OCI-LY3 (cell line): Measurements from ENCODE around the gene UNC13B.

ENCODE experiments used
- H2AFZ ChIP-seq: fragments of 200-600, 300-600 bp; shearing (Covaris generic); 2 replicates; pipeline ENCODE4 v1.6.0; 2014; ENCODE audit warnings: antibody characterized with exemption, low read depth, low read length
- H3K27ac ChIP-seq: fragments of 200-600, 300-600 bp; sonication (generic); 2 replicates; pipeline ENCODE4 v1.5.1; 2014; ENCODE audit warnings: mild to moderate bottlenecking, low read length, moderate library complexity, mixed read lengths
- H3K27me3 ChIP-seq: fragments of 200-600, 300-600 bp; sonication (generic); 2 replicates; pipeline ENCODE4 v1.6.1; 2014; ENCODE audit warnings: low read depth, low read length, mixed read lengths
- H3K36me3 ChIP-seq: fragments of 200-600, 300-600 bp; sonication (generic); replicated peaks from 2 replicates; pipeline ENCODE3; 2014; ENCODE audit warnings: low read depth, low read length, mixed read lengths
- H3K4me1 ChIP-seq: fragments of 300-600, 200-600 bp; sonication (generic); 2 replicates; pipeline ENCODE4 v1.6.1; 2014; ENCODE audit warnings: low read length, mixed read lengths
- H3K4me2 ChIP-seq: fragments of 200-600, 300-600 bp; sonication (generic); 2 replicates; pipeline ENCODE4 v1.6.1; 2014; ENCODE audit warnings: low read length, mixed read lengths
- H3K4me3 ChIP-seq: fragments of 300-600, 200-600 bp; sonication (generic); 2 replicates; pipeline ENCODE4 v1.5.1; 2014; ENCODE audit warnings: antibody characterized with exemption, mild to moderate bottlenecking, low read length, moderate library complexity
- H3K79me2 ChIP-seq: fragments of 300-600, 200-600 bp; shearing (Covaris generic); 2 replicates; pipeline ENCODE4 v1.6.1; 2014; ENCODE audit warnings: mild to moderate bottlenecking, low read length, mixed read lengths
- H3K9ac ChIP-seq: fragments of 300-600, 200-600 bp; shearing (Covaris generic); 2 replicates; pipeline ENCODE4 v1.6.0; 2014; ENCODE audit warnings: mild to moderate bottlenecking, low read length, moderate library complexity
- H3K9me3 ChIP-seq: fragments of 200-600, 300-600 bp; shearing (Covaris generic); 2 replicates; pipeline ENCODE4 v1.6.1; 2014; ENCODE audit warnings: low read length, mixed read lengths; ENCODE audit not compliant: insufficient read depth
- H4K20me1 ChIP-seq: fragments of 200-600, 300-600 bp; sonication (generic); 2 replicates; pipeline ENCODE4 v1.6.1; 2016; ENCODE audit warnings: low read length, mixed read lengths; ENCODE audit not compliant: insufficient read depth
- CTCF ChIP-seq: fragments of 200-600, 300-600 bp; sonication (generic); IDR thresholded peaks from 2 replicates; pipeline ENCODE4 v1.5.1; 2014; ENCODE audit warnings: antibody characterized with exemption, low read length, low read depth
- EZH2phosphoT487 ChIP-seq: fragments of 200-600 bp; shearing (Covaris generic); IDR thresholded peaks from 2 replicates; pipeline ENCODE4 v1.6.1; 2018; ENCODE audit warnings: antibody characterized with exemption, mixed run types, low read depth

Gene UNC13B

GRCh38 chr9:35190203-35190602 is 28.4 kb downstream of the UNC13B start:
- TF ChIP-seq EZH2phosphoT487 (no peak), CTCF (no peak)
- Histone ChIP-seq H3K36me3 (no peaks in the 10 kb centered on the region), H3K27me3 (no peaks in the 10 kb centered on the region), H3K4me1 (peaks cover 43% of the 10 kb centered on the region), H3K9ac (no peak overlapping the region), H3K27ac (no peak overlapping the region), H4K20me1 (no peaks in the 10 kb centered on the region), H3K9me3 (peaks cover 2% of the 10 kb centered on the region; the same call in 1 of the 2 replicates), H3K4me2 (no peak overlapping the region), H3K79me2 (no peaks in the 10 kb centered on the region), H2AFZ (no peak overlapping the region), H3K4me3 (no peak overlapping the region)

DNA sequence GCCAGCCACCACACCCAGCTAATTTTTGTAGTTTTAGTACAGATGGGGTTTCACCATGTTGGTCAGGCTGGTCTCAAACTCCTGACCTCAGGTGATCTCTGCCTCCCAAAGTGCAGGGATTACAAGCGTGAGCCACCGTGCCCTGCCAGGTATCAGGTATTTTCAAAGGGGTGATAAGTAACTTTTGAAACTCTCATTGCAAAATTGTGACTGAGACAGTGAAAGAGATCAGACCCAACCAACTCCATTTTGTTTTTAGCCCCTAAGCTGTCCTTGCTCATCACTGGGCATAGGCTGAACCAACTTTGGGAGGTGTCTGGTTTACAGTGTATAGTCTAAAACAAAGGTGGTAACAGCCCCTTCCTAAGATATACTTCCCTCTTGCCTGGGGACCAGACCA is 29.3 kb downstream of the UNC13B start:
- peak overlapping the region; percentile 97 for H3K27ac ChIP-seq
- H4K20me1 ChIP-seq = no peaks in the 10 kb centered on the region
- no peaks in the 10 kb centered on the region for H3K27me3 ChIP-seq
- H3K9ac ChIP-seq = no peak overlapping the region
- no peak overlapping the region for H2AFZ ChIP-seq
- no peaks in the 10 kb centered on the region for H3K79me2 ChIP-seq
- H3K36me3 ChIP-seq = no peaks in the 10 kb centered on the region
- H3K9me3 ChIP-seq = no peaks in the 10 kb centered on the region
- H3K4me2 ChIP-seq = 0 out of 2 replicates have a peak overlapping the region, but pooled peaks have one; percentile 5
- no peak for TF ChIP-seq CTCF
- no peak for TF ChIP-seq EZH2phosphoT487
- peaks cover 43% of the 10 kb centered on the region for H3K4me1 ChIP-seq
- H3K4me3 ChIP-seq = no peak overlapping the region

- peaks cover 43% of the 10 kb centered on the region for H3K4me1 ChIP-seq
- no peaks in the 10 kb centered on the region for H3K36me3 ChIP-seq
- H2AFZ ChIP-seq = peak overlapping the region; percentile 42
- H3K79me2 ChIP-seq = no peaks in the 10 kb centered on the region
- no peaks in the 10 kb centered on the region for H3K9me3 ChIP-seq
- H3K27ac ChIP-seq = peak overlapping the region; percentile 97
- H3K9ac ChIP-seq = peak overlapping the region; percentile 53; the same call in 1 of the 2 replicates
- peak overlapping the region; percentile 79 for H3K4me2 ChIP-seq
- H3K4me3 ChIP-seq = peak overlapping the region; percentile 49
- no peaks in the 10 kb centered on the region for H3K27me3 ChIP-seq
- peak; percentile 87 for TF ChIP-seq CTCF
- no peak for TF ChIP-seq EZH2phosphoT487
- H4K20me1 ChIP-seq = no peaks in the 10 kb centered on the region
These were observed 32.0 kb downstream of the UNC13B start for GRCh38 chr9:35193762-35194161.

DNA sequence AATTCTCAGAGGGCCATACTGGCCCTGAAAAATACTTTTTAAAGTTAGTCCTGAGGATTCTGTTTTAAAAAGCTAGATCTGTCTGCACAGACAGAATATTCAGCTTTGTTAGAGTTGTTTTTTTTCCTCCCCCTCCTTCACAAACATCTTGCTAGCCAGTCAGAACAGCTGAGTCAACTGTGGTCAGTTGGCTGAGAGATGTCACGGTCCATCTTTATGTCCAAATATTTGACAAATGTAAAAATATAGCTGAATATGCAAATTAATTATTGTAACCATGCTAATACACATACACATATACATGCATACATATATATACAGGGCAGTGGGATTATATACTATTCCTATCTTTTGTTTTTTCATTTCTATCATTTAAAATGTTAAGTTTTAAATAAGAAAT is 33.9 kb downstream of the UNC13B start:
- no peak overlapping the region for H3K4me3 ChIP-seq
- H3K27me3 ChIP-seq = no peaks in the 10 kb centered on the region
- no peaks in the 10 kb centered on the region for H3K9me3 ChIP-seq
- no peaks in the 10 kb centered on the region for H3K36me3 ChIP-seq
- no peak overlapping the region for H3K27ac ChIP-seq
- H4K20me1 ChIP-seq = no peaks in the 10 kb centered on the region
- no peak overlapping the region for H3K4me2 ChIP-seq
- no peak overlapping the region for H3K9ac ChIP-seq
- no peak overlapping the region for H2AFZ ChIP-seq
- H3K4me1 ChIP-seq = peaks cover 43% of the 10 kb centered on the region
- no peak for TF ChIP-seq EZH2phosphoT487
- no peak for TF ChIP-seq CTCF
- no peaks in the 10 kb centered on the region for H3K79me2 ChIP-seq
